Stimulated activated CD4-positive, alpha-beta T cell treated with anti-CD3 and anti-CD28 coated beads, Interleukin-12 subunit alpha, Interleukin-12 subunit beta, amount 100 ng/mL, for 24 hours (primary cell): ENCODE measurements around the gene C3orf18.
"Not testable (repeated sequence)": the region's sequence is repeated elsewhere in the genome, so short reads cannot be mapped to it uniquely, and the experiment has no call there.

Experiments
- DNase-seq, 2 experiments: peaks; one replicate each; pipeline ENCODE4 v3.0.0-alpha.2; 2020; ENCODE audit warnings: low read depth in 2 of 2

Gene C3orf18

DNA sequence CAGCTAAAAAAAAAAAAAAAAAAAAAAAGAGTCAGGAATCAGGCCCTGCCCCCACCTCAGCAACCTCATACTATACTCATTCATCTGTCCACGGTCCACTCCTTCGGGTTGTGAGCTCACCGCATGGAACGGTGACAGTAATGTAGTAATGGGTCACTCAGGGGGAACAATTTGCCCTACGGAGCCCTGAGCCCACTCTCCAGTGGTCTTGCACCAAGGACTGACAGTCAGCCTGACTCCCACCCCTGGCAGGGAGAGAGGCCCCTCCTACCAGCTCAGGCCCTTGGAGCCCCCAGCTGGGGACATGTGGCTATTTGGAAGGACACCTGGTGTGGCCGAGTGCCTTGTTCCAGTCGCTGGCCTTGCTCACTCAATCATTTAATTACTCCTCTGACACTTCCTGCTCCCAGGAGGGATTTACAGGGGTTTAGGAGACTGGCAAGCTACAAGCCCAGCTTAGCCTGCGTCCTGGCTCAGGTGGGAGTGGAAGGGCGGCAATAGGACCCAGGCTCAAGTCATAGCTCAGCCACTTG, 44.2 kb downstream of the C3orf18 start:
- DNase-seq: no peak

DNA sequence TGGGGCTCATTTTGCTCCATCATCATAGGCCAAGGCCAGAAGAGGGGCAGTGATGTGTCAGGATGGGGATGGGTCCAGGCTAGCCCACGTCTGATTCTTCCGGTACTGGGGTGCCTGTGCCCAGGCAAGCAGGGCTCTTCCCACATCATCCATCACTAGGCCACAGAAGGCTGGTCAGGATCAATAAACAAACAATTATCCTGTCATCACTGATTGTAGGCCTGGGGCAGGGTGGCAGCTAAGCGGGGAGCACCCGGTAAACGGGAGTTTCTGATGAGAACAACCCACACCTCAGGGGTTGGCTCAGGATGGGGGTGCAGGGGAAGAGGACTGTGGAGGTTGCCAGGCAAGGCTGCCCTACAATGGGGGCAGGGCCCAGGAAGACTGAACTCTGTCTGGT, 46.0 kb downstream of the C3orf18 start:
- no peak for DNase-seq

DNA sequence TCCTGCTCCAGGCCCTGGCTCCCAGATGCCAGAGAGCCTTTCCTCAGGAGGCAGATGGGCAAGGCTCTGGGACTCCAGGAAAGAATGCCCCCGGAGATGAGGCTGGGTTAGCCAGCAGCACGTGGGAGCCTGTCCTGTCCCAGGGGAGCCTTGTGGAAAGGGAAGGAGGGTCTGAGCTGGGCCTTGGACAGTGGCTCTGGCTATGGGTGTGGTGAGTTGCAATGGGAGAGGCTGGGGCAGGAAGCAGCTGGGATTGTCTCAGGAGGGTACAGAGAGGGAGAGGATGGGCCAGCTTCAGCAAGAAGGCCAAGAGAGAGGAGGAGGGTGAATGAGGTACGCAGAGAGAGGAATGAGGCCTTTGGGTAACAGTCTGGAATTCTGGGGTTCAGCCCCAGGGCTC, 46.7 kb downstream of the C3orf18 start:
- DNase-seq: no peak

DNA sequence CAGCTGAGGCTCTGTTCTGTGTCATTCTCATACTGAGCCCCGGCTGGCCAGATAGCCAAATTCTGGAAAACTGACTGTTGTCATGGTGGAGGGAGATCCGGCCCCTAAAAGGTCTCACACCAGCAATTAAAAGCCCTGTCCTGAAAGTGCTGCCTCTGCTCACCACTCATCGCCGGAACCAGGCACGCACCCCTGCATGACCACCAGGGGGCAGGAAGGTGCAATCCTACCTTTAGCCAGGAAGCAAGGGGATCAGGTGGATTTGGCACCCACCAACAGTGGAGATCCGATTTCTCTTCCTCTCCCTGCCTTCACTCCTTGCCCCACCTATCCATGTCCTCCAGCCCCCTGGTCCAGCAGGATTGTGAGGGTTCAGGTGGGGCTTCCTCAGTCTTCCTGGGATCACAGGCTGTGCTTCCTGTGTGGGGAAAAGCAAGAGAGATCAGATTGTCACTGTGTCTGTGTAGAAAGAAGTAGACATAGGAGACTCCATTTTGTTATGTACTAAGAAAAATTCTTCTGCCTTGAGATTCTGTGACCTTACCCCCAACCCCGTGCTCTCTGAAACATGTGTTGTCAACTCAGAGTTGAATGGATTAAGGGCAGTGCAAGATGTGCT, 48.0 kb downstream of the C3orf18 start:
- peak; percentile 49 to 73 for DNase-seq

DNA sequence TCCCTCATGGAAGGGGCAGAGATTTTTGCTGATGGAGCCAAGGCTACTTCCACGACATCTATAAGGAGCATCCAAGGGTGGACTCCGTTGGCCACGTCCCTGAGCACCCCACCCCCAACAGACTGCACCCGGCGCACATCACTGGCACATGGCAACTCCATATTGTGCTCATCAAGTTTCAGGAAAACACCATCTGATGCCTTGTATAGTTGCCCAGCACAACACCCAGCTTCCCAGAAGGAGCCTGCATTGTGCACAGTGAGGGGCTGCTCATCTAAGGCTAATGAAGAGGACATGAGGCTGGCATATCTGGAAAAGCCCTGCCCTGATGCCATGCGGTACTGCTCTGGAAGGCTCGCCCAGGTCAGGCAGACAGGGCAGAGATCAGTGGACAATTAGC, 49.1 kb downstream of the C3orf18 start:
- DNase-seq: no peak

DNA sequence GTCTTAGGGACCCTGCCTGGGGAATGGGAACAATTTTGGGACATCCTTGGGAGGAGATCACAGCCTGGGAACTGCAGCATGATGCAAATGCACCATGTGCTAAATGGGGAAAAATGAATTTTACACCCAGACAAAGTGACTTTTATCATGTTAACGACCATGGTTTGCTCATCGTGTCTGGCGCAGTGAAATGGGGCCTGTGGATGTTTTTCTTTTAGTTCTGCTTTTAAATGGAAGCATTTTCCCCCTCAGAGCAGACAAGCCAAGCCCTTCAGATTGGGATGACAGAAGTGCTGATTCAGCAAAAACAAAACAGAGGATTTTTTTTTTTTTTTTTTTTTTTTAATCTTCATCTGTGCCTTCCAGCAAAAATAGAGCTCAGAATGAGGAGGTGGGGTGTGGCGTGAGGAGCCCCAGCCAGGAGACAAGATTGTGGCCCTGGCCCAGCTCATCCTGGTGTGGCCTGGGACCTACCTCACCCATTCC, 49.8 kb downstream of the C3orf18 start:
- DNase-seq: no peak

DNA sequence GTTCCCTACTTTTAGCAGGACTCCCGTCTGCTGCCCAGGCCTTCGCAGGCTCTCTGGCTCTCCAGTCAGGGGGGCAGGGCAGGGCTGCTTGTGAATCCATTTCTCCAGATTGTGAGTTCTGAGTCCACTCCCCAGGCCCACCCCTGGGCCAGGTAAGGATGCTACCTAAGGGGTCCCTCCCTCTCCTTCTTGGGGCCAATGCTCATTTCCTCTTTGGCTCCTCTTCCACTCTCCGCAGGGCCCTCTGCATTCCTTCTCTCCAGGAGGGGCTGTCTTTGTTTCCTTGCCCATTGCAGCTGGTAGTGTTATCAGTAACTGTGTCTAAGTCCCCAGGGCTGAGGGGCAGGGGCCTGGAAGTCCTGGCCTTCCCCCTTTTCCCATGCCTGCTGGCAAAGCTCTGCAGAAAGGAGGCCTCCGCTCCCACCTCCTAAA, 51.1 kb downstream of the C3orf18 start:
- no peak for DNase-seq

DNA sequence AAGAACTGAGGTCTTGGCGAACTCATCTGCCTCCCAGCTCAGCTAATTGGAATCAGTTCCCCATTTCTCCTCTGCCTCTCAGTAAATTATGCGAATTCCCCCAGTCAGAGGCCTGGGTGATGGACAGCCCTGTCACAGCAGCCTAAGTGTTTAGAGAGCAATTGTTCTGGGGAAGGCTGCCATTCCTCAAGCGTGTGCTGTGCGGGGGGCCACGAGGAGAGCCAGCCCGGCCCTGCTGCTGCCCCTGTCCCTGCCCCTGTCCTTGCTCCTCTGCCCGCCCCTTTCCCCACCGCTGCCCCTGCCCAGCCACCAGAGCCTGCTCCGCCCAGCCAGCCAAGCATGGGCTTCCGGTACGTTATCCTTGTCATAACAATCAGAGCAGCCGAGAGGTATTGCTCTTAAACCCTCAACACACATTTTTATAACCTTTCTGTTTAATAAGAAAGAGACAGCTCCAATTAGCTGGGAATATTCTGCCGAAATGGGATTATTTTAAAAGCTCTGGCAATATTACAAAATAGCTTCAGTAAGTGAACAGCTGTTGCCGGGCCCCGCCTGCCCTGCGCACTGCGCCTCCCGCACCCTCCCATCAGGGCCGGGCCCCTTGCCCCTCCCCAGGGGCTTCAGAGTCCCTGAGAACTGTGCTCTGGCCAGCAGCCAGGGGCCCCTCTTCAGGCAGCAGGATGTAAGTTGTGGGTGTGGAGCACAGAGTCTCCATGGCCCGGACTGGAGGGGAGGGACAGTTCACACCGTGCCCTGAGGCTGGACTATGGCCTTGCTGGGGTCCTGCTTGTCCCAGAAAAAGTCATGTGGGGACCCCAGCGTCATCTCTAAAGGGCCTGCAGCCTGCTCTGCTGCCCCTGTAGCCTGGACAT, 51.7 kb downstream of the C3orf18 start:
- DNase-seq: no peak

DNA sequence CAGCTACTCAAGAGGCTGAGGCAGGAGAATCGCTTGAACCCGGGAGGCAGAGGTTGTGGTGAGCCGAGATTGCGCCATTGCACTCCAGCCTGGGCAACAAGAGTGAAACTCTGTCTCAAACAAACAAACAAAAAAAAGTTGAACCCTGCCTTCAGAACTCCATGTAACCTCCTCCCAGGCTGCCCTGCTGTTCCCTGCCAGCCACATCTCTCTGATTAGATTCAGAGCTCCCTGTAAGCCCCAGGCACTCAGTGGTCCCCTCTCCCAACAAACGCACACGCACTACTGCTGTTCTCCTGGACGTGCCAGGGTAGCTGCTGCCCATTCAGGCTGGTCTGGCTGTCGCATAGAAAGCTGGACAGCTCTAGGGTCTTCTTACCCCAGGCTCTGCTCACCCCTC, 54.6 kb downstream of the C3orf18 start:
- not testable (repeated sequence) for DNase-seq

DNA sequence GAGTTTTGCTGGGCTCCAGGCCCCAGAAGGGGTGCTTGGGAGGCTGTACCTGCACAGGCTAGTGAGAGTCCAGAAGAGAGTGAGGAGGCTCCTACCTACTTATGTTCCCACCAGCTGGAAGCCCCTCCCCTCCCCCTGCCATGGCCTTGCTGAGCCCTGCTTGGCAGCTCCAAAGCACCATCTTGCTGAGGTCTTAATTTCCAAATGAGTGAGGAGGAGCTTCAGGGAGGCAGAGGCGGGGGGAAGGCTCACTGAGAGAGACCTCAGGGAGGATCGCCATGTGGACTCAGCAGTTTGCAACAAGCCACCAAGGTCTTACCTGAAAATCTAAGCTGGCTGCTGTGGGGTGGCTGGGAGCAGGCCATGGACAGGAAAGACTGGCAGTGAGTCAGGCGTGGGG, 55.4 kb downstream of the C3orf18 start:
- DNase-seq: no peak

DNA sequence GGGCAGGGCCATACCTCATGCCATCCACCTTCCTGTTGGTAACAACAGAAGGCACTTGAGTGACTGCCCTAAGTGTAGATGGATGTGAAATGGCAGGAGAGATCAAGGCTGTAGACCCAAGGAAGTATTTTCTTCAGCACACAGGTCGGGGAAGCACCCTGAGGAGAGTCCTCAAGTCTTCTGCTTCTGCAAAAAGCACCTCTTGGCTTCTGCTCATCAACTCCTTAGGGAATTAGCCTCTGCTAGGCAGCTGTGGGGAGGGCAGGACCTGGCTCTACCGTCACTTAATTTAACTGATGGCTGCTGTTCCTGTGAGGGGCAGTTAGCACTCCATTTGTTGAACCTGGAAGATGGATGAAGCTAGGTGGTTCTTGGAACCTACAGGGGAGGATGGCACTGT, 57.2 kb downstream of the C3orf18 start:
- DNase-seq: no peak

DNA sequence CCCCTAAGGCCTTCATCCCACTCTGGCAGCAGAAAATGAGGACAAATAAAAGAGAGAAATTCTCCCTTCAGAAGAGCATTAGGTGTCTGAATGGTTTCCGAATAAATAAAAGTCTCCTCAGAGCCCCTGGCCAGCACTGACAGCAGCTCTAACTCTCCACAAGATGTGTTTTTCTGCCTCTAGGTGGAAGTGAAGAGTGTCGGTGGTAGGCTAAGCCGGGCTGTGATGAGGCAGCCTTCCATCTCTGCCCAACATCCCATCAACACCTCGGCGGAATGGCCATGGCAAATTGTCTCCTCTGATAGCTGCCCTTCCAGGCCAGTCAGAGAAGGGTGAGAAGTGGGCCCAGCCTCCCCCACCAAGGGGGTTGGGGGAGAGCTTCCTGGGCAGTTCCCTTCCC, 57.8 kb downstream of the C3orf18 start:
- DNase-seq: no peak

DNA sequence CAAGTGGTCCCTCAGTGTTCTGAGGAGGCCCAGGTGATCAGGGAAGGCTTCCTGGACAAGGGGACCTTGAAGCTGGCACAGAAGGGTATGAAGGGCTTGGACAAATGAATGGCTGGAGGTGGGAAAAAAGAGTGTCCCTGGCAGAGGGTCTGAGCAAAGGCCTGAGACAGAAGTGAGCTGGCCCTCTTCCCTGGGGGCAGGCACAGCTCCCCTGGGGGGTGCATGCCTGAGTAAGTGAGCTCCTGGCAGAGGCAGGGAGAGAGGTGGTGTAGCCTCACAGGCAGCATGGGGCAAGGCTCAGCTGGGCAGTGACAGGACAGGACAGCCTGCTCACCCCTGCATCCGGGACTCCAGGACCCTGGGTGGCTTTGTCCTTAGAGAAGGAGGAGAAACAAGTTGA, 58.7 kb downstream of the C3orf18 start:
- no peak for DNase-seq
